Fibroblast of skin of right biceps (primary cell): ENCODE measurements around the gene TBC1D2B.

Experiments used
- DNase-seq: peaks from one replicate; pipeline ENCODE4 v3.0.0-alpha.2; 2013

The TBC1D2B gene

DNA sequence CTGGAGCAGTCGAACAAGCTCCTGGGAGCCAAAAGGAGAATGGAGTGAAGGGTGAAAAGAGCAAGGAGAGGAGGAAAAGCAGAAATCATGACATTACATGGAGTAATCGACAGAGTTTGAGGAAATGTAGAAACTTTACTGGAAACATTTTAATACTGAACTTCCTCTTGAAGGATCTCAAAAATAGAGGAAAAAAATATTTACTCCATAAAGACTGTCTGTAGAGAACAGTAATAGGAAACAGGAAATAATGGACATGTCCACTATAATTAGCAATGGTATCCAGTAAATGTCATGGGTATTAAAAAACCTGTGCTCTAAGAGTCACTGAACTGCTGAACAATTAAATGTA is 53.0 kb downstream of the TBC1D2B start:
- no peak for DNase-seq

DNA sequence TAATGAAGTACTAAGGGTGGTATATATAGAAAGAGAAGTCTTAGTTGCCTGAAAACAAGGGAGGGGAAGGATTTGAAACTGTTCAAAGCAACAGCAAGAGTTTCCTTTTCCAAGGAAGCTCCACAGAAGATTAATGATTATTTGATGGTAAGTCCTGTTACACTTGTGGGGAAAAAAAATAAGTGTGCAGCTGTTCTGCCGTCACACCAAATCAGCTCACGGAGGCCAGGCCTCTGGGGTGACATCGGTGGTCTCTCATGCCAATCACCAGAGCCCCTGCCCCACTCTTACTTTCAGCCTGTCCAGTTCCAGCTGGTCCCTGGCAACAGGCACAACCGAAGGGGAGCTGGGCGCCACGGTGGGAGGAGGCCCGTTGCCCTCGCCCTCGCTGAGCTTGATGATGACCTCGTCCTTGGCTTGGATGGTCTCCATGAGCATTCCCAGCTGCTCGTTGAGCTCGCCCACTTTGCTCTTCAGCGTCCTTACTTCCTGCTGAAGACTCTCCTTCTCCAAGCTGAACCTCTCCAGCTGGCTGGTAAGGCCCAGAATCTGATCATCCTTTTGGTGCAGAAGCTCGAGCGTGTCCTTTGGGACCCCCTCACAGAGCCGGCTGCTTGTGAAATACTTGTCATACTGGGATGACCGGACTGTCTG is 53.5 kb downstream of the TBC1D2B start:
- DNase-seq = no peak

DNA sequence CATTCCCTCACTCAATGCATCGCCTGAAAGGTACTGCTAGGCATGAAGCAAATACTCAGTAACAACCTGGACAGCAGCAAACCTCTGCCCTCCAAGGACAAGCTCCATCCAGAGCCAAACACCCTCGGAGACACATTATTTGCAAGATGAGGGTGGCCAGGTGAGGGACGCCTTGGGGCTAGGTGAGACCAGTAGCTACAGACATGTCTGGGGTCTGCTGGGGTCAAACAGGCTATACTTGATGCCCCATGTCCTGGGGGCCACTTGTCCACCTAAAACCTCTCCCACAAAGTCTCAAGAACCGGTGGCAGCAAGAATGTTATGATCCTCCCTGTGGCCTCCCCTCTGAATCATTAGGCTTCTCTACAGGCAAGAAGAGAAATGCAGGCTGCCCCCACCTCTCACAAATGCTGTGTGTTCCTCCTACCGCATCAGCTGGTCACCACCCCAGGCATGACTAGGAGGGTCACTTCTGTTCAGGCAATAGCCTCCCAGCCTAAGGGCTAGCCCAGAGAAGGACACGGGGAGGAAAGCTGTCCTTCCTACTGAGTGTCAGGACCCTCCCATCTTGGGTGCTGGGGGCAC is 54.3 kb downstream of the TBC1D2B start:
- no peak for DNase-seq

DNA sequence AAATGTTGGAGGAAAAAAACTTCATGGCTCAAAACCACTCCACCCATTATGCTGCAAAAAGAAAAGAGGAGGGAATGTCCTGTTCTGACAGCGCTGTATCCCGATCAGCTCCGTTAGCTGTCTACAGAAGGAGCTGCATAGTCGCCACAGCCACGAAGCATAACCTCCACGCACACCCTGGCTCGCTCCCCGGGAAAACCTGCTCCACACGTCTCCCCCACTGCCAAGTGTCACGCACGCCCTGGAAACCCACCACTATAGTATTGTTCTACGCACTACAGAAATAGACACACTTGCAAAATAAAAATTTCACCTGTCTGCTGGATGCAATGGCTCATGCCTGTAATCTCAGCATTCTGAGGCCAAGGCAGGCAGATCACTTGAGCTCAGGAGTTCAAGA is 55.8 kb downstream of the TBC1D2B start:
- no peak for DNase-seq

DNA sequence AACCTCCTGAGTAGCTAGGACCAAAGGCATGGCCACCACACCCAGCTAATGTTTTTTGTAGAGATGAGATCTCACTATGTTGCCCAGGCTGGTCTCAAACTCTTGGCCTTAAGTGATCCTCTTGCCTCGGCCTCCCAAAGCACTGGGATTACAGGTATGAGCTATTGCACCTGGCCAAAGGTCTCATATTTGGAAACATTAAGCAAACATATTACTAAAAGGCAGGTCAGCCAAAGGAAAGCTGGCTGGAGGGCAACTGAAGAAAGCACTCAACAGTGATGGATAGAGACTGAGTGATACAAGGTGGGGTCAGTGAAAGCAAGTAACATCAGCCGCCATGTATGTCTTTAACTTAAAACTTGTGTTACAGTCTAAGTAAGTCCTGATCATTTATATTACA is 57.5 kb downstream of the TBC1D2B start:
- DNase-seq = no peak

DNA sequence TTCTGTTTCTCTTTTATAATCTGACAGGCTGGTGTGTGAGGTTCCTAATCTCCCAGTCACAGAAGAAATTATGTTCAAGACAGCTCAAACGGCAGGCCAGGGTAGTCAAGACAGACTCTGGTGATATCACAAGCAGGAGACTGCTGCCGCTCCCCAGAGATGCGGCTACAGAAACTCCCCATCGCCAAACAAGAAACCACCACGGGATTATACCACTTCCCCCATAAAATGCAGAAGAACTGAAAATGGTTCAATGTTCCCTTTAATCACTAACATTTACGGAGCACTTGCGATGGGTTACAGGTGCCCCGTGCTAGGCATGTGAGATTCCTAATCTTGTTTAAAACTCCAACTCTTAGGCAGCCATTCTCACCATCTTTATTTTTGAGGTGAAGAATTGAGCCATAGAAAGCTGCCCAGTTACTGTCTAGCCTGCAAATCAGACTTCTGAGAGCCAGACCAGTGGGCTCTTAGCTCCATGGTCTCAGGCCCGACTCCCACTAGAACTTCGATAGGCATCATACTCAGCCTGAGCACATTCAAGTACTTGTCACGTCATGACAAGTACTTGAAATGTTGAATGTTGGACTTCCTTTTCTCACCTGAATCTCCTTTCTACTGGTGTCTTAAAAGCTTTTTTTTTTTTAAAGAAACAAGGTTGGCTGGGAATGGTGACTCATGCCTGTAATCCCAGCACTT is 58.4 kb downstream of the TBC1D2B start:
- DNase-seq = no peak

DNA sequence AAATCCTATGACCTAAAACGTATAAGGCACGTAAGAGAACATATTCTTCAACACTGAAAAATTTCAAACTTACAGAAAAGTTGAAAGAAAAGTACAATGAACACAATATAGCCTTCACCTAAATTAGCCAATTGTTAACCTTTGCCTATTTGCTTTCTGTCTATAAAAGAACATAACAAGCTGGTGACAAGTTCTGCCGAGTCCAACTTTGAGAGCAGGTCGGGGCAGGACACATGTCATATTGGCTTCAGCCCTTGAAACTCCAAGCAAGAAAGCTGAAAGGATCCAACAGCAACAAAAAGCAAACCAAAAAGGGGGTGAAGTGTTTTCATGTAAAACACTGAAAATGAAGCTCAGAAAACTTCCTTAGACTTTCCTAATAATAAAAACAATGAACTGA is 59.1 kb downstream of the TBC1D2B start:
- no peak for DNase-seq

DNA sequence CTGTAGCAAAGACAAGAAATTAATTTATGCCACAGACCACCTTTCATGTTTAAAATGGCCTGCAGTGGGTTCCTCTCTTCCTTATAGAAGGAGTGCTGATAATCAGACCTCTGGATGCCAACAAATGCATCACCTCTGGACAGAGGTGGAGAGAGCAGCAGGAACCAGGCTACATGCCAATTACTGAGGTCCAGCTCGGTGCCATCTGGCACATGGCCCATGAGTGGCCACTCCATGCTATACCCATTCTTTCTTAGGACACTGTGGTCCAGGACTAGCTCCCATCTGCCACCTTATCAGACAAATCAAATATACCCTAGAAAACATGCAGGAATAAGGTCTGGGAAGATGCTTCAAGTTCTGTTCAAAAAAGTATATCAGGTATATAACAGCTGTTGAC is 60.7 kb downstream of the TBC1D2B start:
- DNase-seq = no peak

DNA sequence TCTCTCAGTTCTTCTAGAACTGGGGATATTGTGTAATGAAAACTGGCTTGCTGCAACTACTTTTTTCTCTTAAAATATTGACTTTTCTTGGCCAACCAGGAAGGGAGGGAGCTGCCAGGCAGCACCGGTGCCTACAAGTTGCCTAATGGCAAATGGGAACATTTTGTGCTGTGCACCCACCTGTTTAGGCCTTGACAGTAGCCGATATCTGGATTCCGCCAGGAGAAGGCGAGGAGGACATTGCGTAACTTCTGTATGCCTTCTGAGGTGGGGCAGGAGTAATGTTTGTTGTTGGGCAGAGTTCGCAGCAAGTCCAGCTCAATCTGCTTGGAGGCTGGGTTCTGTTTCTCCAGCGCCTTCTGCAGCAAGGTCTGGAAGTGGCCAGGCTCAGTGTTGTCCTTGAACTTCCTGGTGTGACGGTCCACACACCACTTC is 64.9 kb downstream of the TBC1D2B start:
- no peak for DNase-seq

DNA sequence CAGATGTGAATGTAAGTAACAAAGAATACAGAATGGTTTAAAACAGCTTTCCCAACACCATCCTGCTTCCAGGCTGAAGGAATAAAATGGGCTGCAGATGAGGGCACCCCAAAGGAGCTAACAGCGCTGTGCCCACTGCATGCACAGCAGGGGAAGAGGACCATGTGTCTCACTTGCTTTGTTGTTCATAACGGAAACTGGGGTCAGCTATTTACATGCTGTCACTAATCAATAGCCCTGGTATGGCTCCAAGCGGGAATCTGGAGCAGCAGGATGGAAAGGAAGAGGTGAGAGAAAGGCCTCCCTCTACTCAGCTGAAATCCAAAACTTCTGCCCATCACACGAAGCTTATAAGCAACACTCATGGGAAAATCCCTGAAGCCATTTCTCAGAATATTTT is 67.4 kb downstream of the TBC1D2B start:
- DNase-seq = no peak

DNA sequence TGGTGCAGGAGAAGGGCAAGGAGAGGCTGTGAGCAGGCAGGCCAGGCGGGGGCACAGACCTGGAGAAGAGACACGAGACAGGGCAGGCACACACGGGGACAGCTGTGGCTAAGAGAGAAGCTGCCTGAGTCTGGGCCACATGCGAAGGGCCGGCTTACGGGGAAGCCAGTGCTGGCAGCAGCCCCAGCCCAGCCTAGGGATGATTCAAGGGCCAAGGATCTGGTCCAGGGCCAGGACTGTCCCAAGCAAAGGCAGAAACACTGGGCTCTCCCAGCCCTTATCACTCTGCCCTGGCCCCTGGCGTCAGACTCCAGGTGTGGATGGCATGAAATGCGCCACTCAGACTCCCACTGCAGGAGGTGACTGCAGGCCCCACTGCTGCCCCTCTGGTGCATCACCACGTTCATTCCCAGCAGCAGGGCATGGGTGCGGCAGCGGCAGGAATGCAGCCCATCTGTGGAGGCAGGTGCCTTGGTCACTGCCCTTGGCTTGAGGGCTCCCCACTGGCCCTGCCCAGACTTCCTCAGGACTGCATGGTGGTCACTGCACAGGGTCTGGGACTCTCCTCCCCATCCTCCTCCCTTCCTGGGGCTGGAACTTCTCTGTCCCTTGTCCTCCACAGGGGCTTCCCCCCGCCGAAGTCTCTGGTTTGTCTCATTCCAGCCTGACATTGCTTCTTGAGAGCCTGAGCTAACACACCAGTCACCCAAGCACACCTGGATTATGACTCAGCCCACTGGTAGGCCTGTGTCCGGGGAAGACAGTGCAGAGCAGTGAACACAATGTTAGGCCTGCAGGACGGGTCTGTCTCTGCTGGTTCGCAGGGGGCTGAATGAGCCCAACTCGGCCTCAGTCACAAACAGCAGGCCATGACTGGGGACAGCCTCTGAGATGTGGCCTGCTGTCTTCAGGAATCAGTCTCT is 69.3 kb downstream of the TBC1D2B start:
- DNase-seq = peak; percentile 54

DNA sequence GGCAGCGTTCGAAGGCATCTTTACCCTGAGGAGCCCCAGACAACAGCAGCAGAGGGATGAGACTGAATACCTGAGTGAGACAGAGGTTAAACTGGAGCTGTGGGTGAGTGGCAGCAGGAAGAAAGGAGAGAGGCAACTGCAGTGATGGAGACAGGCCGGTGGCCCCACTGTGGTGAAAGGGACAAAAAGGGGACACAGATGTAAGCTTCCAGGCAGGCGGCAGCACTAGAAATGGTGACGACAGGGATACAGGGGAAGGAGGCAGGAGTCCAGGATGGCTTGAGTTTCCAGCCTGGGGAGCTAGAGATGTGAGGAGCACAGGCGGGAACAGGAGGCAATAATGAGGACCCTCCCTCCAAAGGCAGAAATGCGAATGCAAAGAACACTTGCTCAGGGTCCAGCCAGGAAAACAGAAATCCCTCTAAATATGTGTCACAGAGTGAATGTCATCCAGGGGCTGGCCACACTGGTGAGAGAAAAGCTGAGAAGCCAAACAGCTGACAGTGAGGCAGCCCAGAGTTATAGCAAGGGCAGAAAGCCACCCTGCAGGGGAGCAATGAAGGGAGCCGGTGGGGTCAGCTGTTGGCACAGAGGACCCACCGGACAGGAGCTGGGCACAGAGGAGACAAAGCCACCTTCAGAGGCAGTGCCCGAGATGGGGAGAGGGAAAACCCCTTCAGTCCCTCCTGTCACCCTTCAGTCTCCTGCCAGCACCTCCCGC is 70.1 kb downstream of the TBC1D2B start:
- no peak for DNase-seq

DNA sequence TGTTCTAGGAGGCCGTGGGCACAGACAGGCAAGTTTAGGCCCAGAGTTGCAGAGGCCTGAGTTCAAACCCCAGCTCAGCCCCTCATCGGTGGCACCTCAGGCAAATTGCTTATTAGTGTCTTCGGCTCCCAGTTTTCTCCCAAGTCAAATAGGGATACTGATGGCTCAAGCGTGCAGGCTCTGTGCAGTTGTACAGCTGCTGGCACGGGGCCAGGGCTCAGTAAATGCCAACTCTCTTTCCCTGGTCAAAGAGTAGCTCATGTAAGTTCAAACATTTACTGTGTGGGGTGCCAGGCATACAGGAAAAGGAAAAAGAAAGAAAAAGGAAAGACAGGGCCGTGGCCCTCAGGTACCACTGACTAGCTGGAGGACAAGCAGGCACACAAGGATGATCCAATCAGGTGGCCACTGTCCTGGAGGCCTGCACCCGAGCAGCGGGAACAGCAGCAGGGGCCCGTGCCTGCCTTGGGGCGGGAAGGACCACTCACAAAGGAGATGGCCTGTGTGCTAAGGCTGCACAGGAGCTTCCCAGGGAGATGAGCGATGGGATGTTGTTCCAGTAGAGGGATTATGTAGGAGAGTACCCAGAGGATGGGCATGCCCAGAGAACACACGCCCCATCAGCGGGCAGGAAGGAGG is 70.8 kb downstream of the TBC1D2B start:
- no peak for DNase-seq

DNA sequence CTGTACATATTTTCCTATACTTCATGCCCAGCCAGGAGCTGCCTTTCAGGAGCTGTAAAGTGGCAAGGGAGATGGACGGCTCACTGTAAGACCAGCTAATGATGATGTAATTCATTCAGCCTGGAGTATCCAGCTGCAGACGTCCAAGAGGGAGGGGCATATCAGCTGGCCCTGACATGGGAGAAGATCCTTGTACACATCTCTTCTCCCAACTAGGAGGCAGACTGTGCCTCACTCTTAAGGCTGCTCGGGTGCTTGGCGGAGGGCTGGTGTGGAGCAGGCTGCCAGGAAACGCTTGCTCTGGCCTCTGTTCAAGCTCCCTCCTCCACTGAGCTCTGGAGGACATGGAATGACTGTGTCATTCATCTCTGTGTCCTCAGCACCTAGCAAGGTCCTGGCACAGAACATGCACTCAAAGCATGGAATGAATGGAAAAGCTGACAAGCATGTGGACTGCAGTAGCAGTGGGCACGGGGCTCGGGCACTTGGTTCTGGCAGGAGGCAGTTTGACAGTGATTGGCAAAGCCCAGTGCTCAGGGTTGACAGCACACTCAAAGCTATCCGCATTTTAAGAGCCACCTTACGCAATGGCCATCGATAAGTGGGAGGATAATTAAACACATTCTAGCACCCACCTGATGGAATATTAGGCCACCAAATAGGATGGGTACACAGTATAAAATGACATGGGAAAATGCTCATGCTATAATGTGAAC is 72.4 kb downstream of the TBC1D2B start:
- DNase-seq = peak; percentile 88

DNA sequence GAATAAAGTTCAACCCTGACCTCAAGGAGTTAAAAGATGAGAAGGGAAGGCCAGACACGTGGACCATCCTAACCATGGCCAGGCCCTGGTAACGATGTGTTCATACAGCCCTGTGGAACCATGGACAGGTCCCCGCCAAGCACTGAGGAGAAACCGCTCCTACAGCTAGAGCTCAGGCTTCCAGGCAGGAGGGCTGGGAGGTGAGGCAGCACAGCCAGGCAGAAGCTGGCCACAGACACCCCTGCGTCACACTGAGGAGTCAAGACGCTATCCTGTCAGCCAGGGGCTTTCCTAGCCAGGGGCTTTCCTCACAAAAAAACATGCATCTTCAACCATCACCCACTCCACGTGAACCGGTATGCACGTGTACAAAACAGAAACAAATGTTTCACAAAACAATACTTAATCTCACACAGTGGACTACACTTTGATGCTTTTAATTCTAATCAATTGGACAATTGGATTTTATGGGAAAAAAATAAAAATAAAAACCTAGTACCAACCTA is 73.2 kb downstream of the TBC1D2B start:
- DNase-seq = no peak

DNA sequence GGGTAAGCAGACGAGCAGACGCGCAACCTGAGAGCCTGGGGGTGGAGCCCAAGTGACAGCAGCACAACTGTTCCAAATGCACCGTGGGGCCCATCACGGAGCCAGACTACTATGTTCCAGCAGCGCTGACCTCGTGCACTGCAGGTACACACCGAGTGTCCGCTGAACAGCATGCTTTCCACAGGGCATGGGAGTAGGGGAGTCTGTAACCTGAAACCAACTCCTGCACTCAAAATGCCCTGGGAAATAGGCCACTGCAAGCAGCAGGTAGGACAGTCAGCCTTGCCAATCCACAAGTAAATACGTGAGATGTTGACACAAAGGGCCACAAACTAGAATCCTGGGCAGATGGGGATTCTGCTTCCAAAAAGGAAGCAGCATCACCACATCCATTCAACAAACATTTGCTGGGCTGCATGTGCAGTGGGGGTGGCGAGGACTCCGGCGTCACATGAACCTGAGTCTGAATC is 73.9 kb downstream of the TBC1D2B start:
- DNase-seq = no peak

DNA sequence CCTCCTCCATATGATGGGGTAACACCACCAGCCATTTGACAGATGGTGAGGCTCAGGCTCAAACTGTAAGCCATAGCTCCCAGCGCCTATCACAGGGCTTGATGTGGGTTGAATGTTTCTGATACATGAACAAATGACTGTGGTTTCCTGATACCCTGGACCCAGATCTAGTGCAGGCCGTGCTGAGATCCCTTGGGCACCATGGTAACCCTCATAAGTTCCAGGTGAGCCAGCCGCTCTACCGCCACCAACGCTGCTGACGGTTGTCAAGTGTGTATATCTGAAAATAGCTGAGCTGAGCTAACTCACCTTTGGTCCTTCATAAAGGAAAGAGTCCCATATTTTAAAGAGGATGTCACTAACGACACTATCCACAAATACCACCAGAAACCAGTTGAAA is 74.5 kb downstream of the TBC1D2B start:
- no peak for DNase-seq

DNA sequence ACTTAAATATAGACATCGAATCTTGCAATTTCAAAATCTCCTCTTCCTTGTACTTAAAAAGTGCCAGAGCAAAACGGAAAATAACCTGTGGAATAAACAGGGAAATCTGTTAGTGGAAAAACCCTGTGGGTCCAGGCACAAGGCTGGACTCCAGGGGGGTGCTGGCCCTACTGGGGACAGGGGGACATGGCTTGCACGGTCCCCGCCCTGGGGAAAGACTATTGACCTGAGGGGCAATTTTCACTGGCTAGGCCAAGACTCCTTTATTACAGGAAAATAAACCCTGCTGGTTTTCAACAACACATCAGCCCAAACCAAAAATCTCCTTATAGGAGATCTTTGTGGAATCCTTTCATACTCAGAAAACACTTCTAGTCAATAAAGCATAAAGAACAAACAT is 75.9 kb downstream of the TBC1D2B start:
- DNase-seq = no peak

DNA sequence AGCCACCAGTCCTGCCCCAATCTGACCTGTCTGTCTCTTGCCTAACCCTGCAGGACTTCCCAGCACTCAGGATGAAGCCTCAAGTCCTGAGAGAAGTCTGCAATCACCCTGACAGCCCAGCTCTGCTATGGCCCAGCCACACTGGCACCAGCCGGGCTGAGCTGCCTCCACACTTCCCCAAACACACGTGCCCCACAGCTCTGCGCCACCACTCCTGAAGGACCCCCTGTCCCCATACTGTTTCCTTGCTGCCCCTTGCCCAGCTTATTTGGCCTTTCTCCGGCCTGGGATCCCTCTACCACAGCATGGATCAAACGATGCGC is 76.6 kb downstream of the TBC1D2B start:
- no peak for DNase-seq

DNA sequence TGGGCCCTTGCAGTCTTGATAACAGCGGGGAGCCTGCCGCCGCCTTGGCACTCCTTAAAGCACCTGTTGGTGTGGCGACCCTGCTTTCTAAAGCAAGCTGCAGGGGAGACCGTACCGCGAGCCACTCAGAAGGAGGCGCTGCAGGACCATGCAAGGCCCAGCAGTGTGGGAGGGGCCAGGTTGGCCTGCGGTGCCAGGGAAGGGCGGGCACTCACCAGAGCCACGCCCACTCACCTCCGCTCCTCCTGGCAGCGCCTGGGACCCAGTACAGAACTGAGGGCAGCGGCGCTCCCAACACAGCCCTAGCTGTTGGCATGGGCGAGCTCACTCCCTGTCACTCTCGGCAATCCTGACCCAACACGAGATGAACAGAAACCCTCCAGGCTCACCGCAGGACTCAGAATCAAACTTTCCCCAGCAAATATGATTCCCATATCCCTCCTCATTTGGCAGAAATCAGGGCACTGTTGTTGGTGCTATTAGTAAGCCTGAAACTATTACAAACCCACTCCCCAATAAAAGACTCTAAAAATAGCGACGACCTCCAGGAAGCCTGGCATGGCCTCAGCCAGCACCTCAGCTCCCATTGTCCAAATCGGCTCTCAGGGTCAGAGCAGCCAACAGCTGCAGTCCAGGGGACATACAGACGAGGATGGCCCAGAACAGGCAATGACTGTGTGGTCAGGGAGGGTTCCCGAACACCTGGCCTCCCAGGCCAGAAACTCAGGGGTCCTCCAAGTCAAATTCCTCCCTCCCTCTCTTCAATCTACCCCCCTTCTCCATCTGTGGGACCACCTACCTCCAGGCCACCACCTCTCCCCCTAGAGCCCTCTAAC is 77.2 kb downstream of the TBC1D2B start:
- DNase-seq = peak; percentile 54
